CD14-positive monocyte (primary cell): ENCODE data around the gene LGALS3BP. TPM values are rescaled to one million over a fixed set of nuclear protein-coding genes. Genes with fewer than 3 reads are reported as not detected.
A peak's percentile ranks its signal among the peaks of the same experiment; 100 is the strongest.

Experiments used
- DNase-seq, 3 donors: peaks; one replicate each; pipeline ENCODE4 v3.0.0-alpha.2; 2011 to 2022
- H2AFZ ChIP-seq: 2 replicates; pipeline ENCODE4 v1.6.0; 2012; ENCODE audit warnings: mild to moderate bottlenecking, low read depth, low read length, inconsistent platforms; ENCODE audit not compliant: insufficient read depth, poor library complexity, severe bottlenecking
- H3K27ac ChIP-seq, 2 donors: 1 replicate in 1 of 2; 2 replicates in 1 of 2; pipeline ENCODE4 v1.5.1; 2012 to 2013; ENCODE audit warnings: low read length in 2 of 2, control low read depth in 1 of 2, inconsistent platforms in 1 of 2, low read depth in 1 of 2, mild to moderate bottlenecking in 1 of 2
- H3K27me3 ChIP-seq, 2 donors: one replicate each; pipeline versions ENCODE4 v1.6.0 to v1.6.1; 2011 to 2013; ENCODE audit warnings: low read length in 2 of 2; ENCODE audit not compliant: control insufficient read depth in 2 of 2, insufficient read depth in 2 of 2
- H3K36me3 ChIP-seq, 2 donors: replicated peaks in 1 of 2; 1 replicate in 1 of 2; 2 replicates in 1 of 2; pipeline versions ENCODE4 v1.5.1 to v1.6.1; 2012 to 2013; ENCODE audit warnings: low read length in 2 of 2, control low read depth in 1 of 2, inconsistent platforms in 1 of 2, mild to moderate bottlenecking in 1 of 2; ENCODE audit not compliant: insufficient read depth in 2 of 2, control insufficient read depth in 1 of 2
- H3K4me1 ChIP-seq, 2 donors: 1 replicate in 1 of 2; 2 replicates in 1 of 2; pipeline versions ENCODE4 v1.5.1 to v1.6.1; 2012 to 2013; ENCODE audit warnings: low read length in 2 of 2, control low read depth in 1 of 2, inconsistent platforms in 1 of 2, mild to moderate bottlenecking in 1 of 2, moderate library complexity in 1 of 2; ENCODE audit not compliant: insufficient read depth in 2 of 2, control insufficient read depth in 1 of 2
- H3K4me2 ChIP-seq: replicated peaks from 2 replicates; pipeline ENCODE3; 2012; ENCODE audit warnings: low read length, moderate library complexity, mild to moderate bottlenecking; ENCODE audit not compliant: poor library complexity, severe bottlenecking; ENCODE audit errors: extremely low read depth
- H3K4me3 ChIP-seq, 3 experiments: fragments of 200-600 bp in 1 of 3; sonication (generic) in 1 of 3; replicated peaks in 1 of 3; 1 replicate in 2 of 3; 2 replicates in 1 of 3; pipeline ENCODE4 v1.5.1; 2011 to 2013; ENCODE audit warnings: low read length in 3 of 3, mild to moderate bottlenecking in 3 of 3, control low read depth in 2 of 3, low read depth in 2 of 3, inconsistent platforms in 1 of 3, moderate library complexity in 1 of 3
- H3K79me2 ChIP-seq: 2 replicates; pipeline ENCODE4 v1.6.0; 2012; ENCODE audit warnings: mild to moderate bottlenecking, control low read depth, inconsistent platforms, low read length, moderate library complexity; ENCODE audit not compliant: insufficient read depth
- H3K9ac ChIP-seq: 2 replicates; pipeline ENCODE4 v1.6.0; 2017; ENCODE audit warnings: low read length, mild to moderate bottlenecking; ENCODE audit not compliant: insufficient read depth, poor library complexity, severe bottlenecking
- H3K9me3 ChIP-seq, 2 donors: replicated peaks in 1 of 2; 1 replicate in 1 of 2; 2 replicates in 1 of 2; pipeline versions ENCODE4 v1.5.1 to v1.6.1; 2012 to 2013; ENCODE audit warnings: low read length in 2 of 2, control low read depth in 1 of 2; ENCODE audit not compliant: control insufficient read depth in 1 of 2, insufficient read depth in 1 of 2
- H4K20me1 ChIP-seq: 2 replicates; pipeline ENCODE4 v1.6.0; 2012; ENCODE audit warnings: mild to moderate bottlenecking, low read length, control low read depth, moderate library complexity; ENCODE audit not compliant: insufficient read depth
- H3K27ac Mint-ChIP-seq, 7 donors: one replicate each; pipeline ENCODE4 v1.8.0; 2020; ENCODE audit warnings: mild to moderate bottlenecking in 7 of 7, mixed read lengths in 7 of 7, moderate library complexity in 6 of 7, inconsistent platforms in 2 of 7
- H3K27me3 Mint-ChIP-seq, 3 donors: one replicate each; pipeline ENCODE4 v1.8.0; 2021 to 2022; ENCODE audit warnings: low read depth in 3 of 3, mild to moderate bottlenecking in 3 of 3, mixed read lengths in 3 of 3, moderate library complexity in 3 of 3, inconsistent platforms in 1 of 3
- H3K36me3 Mint-ChIP-seq, 2 donors: one replicate each; pipeline ENCODE4 v1.8.0; 2020; ENCODE audit warnings: mixed read lengths in 2 of 2, inconsistent platforms in 1 of 2, mild to moderate bottlenecking in 1 of 2
- H3K4me1 Mint-ChIP-seq: one replicate; pipeline ENCODE4 v1.8.0; 2020; ENCODE audit warnings: mild to moderate bottlenecking, mixed read lengths
- H3K4me3 Mint-ChIP-seq, 2 donors: one replicate each; pipeline ENCODE4 v1.8.0; 2020; ENCODE audit warnings: mild to moderate bottlenecking in 2 of 2, mixed read lengths in 2 of 2, moderate library complexity in 1 of 2
- H3K9me3 Mint-ChIP-seq, 7 donors: one replicate each; pipeline ENCODE4 v1.8.0; 2020 to 2022; ENCODE audit warnings: mixed read lengths in 7 of 7, mild to moderate bottlenecking in 6 of 7, moderate library complexity in 6 of 7, inconsistent platforms in 2 of 7
- CTCF ChIP-seq: fragments of 200-600 bp; IDR thresholded peaks from one replicate; pipeline ENCODE4 v1.8.0; 2022; ENCODE audit warnings: antibody characterized with exemption, mild to moderate bottlenecking
- WGBS: methylation state at CpG from one replicate; pipeline ENCODE4 v1.1.5; 2013; ENCODE audit warnings: missing lambda C conversion rate; ENCODE audit not compliant: insufficient coverage; 5-methylcytosine and 5-hydroxymethylcytosine counted together
- intact Hi-C, 2 donors: fragments of 100-400 bp; cut with micrococcal nuclease; formaldehyde crosslinking; loops; one replicate each; pipeline versions ENCODE4 v1.15.0 to v1.15.1; 2023
- polyA plus RNA-seq, 3 donors: library from polyadenylated mRNA; depleted of rRNA in 1 of 3; unstranded in 2 of 3; stranded (reverse) in 1 of 3; fragments of 300-500 nt in 2 of 3; fragments of >200 nt in 1 of 3; fragmentation: Illumina TruSeq in 2 of 3; gene quantifications; 1 replicate in 2 of 3; 2 replicates in 1 of 3; pipeline ENCODE4 v1.2.3, GENCODE V29; 2012 to 2021

The LGALS3BP gene
- polyA plus RNA-seq, 3 donors: 11.4 to 12.0 (median 11.7) TPM

- Mint-ChIP-seq H3K4me3 (peak overlapping the region in 1 of 2 donors; percentile 0), H3K9me3 (peaks cover 0 to 2% (median 0%) of the 10 kb centered on the region in 7 donors), H3K27me3 (peaks cover 4 to 6% (median 5%) of the 10 kb centered on the region in 3 donors), H3K36me3 (no peaks in the 10 kb centered on the region), H3K27ac (peak overlapping the region in 2 of 7 donors; percentile 12 to 29), H3K4me1 (peaks cover 4% of the 10 kb centered on the region)
- H3K4me2 ChIP-seq: no peak overlapping the region
- H3K27ac ChIP-seq: no peak overlapping the region
- DNase-seq: no peak
- intact Hi-C loops: no loop called here
- no peak overlapping the region for H3K9ac ChIP-seq
- H3K79me2 ChIP-seq: no peaks in the 10 kb centered on the region
- no peaks in the 10 kb centered on the region for H3K4me1 ChIP-seq
- H3K27me3 ChIP-seq: no peaks in the 10 kb centered on the region
- 84% methylated on average over 7 of the region's 7 CpGs for WGBS
- no peak for TF ChIP-seq CTCF
- H2AFZ ChIP-seq: no peak overlapping the region
- no peaks in the 10 kb centered on the region for H4K20me1 ChIP-seq
- no peaks in the 10 kb centered on the region for H3K36me3 ChIP-seq
- no peak overlapping the region for H3K4me3 ChIP-seq
- no peaks in the 10 kb centered on the region for H3K9me3 ChIP-seq
Measured at GRCh38 chr17:78958641-78959127, 21.0 kb downstream of the LGALS3BP start.

- no peaks in the 10 kb centered on the region for H3K36me3 ChIP-seq
- H3K36me3 Mint-ChIP-seq: no peaks in the 10 kb centered on the region
- no peaks in the 10 kb centered on the region for H3K4me1 ChIP-seq
- no peak overlapping the region for H3K27ac Mint-ChIP-seq
- intact Hi-C loops: no loop called here
- H3K4me3 ChIP-seq: no peak overlapping the region
- no peak overlapping the region for H3K9ac ChIP-seq
- no peak overlapping the region for H3K4me2 ChIP-seq
- WGBS: 92% methylated on average over 11 of the region's 12 CpGs
- H3K9me3 Mint-ChIP-seq: peaks cover 0 to 4% (median under 1%) of the 10 kb centered on the region in 7 donors
- no peak for TF ChIP-seq CTCF
- no peaks in the 10 kb centered on the region for H3K27me3 ChIP-seq
- H3K4me3 Mint-ChIP-seq: no peak overlapping the region
- DNase-seq: no peak
- H3K27ac ChIP-seq: no peak overlapping the region
- H3K4me1 Mint-ChIP-seq: peaks cover 4% of the 10 kb centered on the region
- no peaks in the 10 kb centered on the region for H3K79me2 ChIP-seq
- H3K9me3 ChIP-seq: peaks cover 0 to 4% of the 10 kb centered on the region in 2 donors
- H4K20me1 ChIP-seq: no peaks in the 10 kb centered on the region
- peaks cover 3 to 9% (median 7%) of the 10 kb centered on the region in 3 donors for H3K27me3 Mint-ChIP-seq
- no peak overlapping the region for H2AFZ ChIP-seq
Measured at GRCh38 chr17:78957128-78957527, 22.6 kb downstream of the LGALS3BP start.
